SK-N-SH (cell line): ENCODE measurements around the gene DERA. TPM values are rescaled to one million over a fixed set of nuclear protein-coding genes. Genes with fewer than 3 reads are reported as not detected.

Experiments used
- CTCF ChIA-PET: fragments of 300-600, 350-600 bp; formaldehyde crosslinking; extraction: SDS; loops from one replicate; lab custom pipeline; 2021; lab: Yijun Ruan, JAX
- POLR2A ChIA-PET: fragments of 350-600 bp; sonication (Branson Sonifier 250); formaldehyde crosslinking; extraction: SDS; loops from one replicate; lab custom pipeline; 2020; ENCODE audit warnings: antibody characterized with exemption, inconsistent platforms; lab: Yijun Ruan, JAX
- DNase-seq: peaks from one replicate; pipeline ENCODE4 v3.0.0; 2012
- H2AFZ ChIP-seq: fragments of 200-600 bp; sonication (generic); 2 replicates; pipeline ENCODE4 v1.8.1; 2016; ENCODE audit warnings: antibody characterized with exemption, mild to moderate bottlenecking, low read depth
- H3F3A ChIP-seq: fragments of 200-600 bp; sonication (generic); replicated peaks from 2 replicates; pipeline ENCODE3; 2016; ENCODE audit warnings: antibody characterized with exemption, mild to moderate bottlenecking; ENCODE audit not compliant: insufficient read depth
- H3K27ac ChIP-seq, 2 experiments: fragments of 200-500 bp in 1 of 2; fragments of 200-600 bp in 1 of 2; sonication (Bioruptor generic) in 1 of 2; sonication (generic), shearing (Covaris generic) in 1 of 2; 2 replicates each; pipeline versions ENCODE4 v1.5.1 to v1.6.1; 2014 to 2016; ENCODE audit warnings: low read depth in 2 of 2, inconsistent platforms in 1 of 2, low read length in 1 of 2, mild to moderate bottlenecking in 1 of 2, mixed read lengths in 1 of 2
- H3K27me3 ChIP-seq: fragments of 200-600 bp; sonication (generic), shearing (Covaris generic); 2 replicates; pipeline ENCODE4 v1.6.1; 2016; ENCODE audit warnings: mixed run types; ENCODE audit not compliant: insufficient read depth
- H3K36me3 ChIP-seq, 2 experiments: fragments of 200-500 bp in 1 of 2; fragments of 200-600 bp in 1 of 2; sonication (Bioruptor generic) in 1 of 2; sonication (generic) in 1 of 2; replicated peaks in 1 of 2; 2 replicates each; pipeline versions ENCODE3 to v1.5.1; 2014 to 2016; ENCODE audit warnings: low read length in 1 of 2, mild to moderate bottlenecking in 1 of 2; ENCODE audit not compliant: insufficient read depth in 2 of 2, control insufficient read depth in 1 of 2
- H3K4me1 ChIP-seq, 2 experiments: fragments of 200-500 bp in 1 of 2; fragments of 200-600 bp in 1 of 2; sonication (Bioruptor generic) in 1 of 2; sonication (generic), shearing (Covaris generic) in 1 of 2; 2 replicates each; pipeline versions ENCODE4 v1.5.1 to v1.6.1; 2014 to 2016; ENCODE audit warnings: low read depth in 1 of 2, low read length in 1 of 2, mixed run types in 1 of 2; ENCODE audit not compliant: insufficient read depth in 2 of 2, control insufficient read depth in 1 of 2
- H3K4me2 ChIP-seq: fragments of 200-600 bp; sonication (generic), shearing (Covaris generic); 2 replicates; pipeline ENCODE4 v1.6.1; 2017; ENCODE audit warnings: mixed run types
- H3K4me3 ChIP-seq, 2 experiments: fragments of 200-500 bp in 1 of 2; fragments of 200-600 bp in 1 of 2; sonication (Bioruptor generic) in 1 of 2; sonication (generic), shearing (Covaris generic) in 1 of 2; 2 replicates each; pipeline versions ENCODE4 v1.5.1 to v1.8.1; 2014 to 2016; ENCODE audit warnings: low read depth in 2 of 2, inconsistent platforms in 1 of 2, low read length in 1 of 2, mild to moderate bottlenecking in 1 of 2, mixed read lengths in 1 of 2, moderate library complexity in 1 of 2
- H3K79me2 ChIP-seq: fragments of 200-600 bp; sonication (generic); 2 replicates; pipeline ENCODE4 v1.8.1; 2017; ENCODE audit warnings: mild to moderate bottlenecking; ENCODE audit not compliant: insufficient read depth
- H3K9ac ChIP-seq: fragments of 200-600 bp; sonication (generic); 2 replicates; pipeline ENCODE4 v1.6.1; 2017; ENCODE audit warnings: mixed run types
- H3K9me2 ChIP-seq: fragments of 200-600 bp; sonication (generic); 2 replicates; pipeline ENCODE4 v1.6.1; 2017; ENCODE audit warnings: mixed run types
- H3K9me3 ChIP-seq: fragments of 200-600 bp; sonication (generic); 2 replicates; pipeline ENCODE4 v1.6.1; 2017; ENCODE audit warnings: mixed run types, mild to moderate bottlenecking, moderate library complexity
- H4K20me1 ChIP-seq: fragments of 200-600 bp; sonication (generic); 2 replicates; pipeline ENCODE4 v1.6.1; 2017; ENCODE audit warnings: mild to moderate bottlenecking, mixed run types; ENCODE audit not compliant: insufficient read depth
- ELF1 ChIP-seq: IDR thresholded peaks from 2 replicates; pipeline ENCODE4 v1.4.0; 2012
- EP300 ChIP-seq, 2 experiments: IDR thresholded peaks; 2 replicates each; pipeline versions ENCODE4 v1.4.0 to v1.6.1; 2012; ENCODE audit warnings: borderline replicate concordance in 1 of 2, low read depth in 1 of 2, low read length in 1 of 2
- GATA2 ChIP-seq: sonication (generic); formaldehyde crosslinking; IDR thresholded peaks from 2 replicates; pipeline ENCODE4 v1.5.0; 2020; ENCODE audit warnings: mild to moderate bottlenecking, missing genetic modification reagents
- PBX3 ChIP-seq: IDR thresholded peaks from 2 replicates; pipeline ENCODE4; 2012
- RAD21 ChIP-seq: IDR thresholded peaks from 2 replicates; pipeline ENCODE4 v1.6.1; 2012; ENCODE audit warnings: mild to moderate bottlenecking, low read length
- RXRA ChIP-seq: IDR thresholded peaks from 2 replicates; pipeline ENCODE4 v1.4.0; 2012; ENCODE audit warnings: low read depth, mild to moderate bottlenecking, borderline replicate concordance
- TAF1 ChIP-seq: IDR thresholded peaks from 2 replicates; pipeline ENCODE4 v1.6.1; 2012; ENCODE audit warnings: low read depth, mild to moderate bottlenecking, low read length, moderate library complexity, borderline replicate concordance
- TCF12 ChIP-seq: IDR thresholded peaks from 2 replicates; pipeline ENCODE4 v1.4.0; 2012
- TEAD4 ChIP-seq: IDR thresholded peaks from 2 replicates; pipeline ENCODE4 v1.4.0; 2012; ENCODE audit warnings: mild to moderate bottlenecking, borderline replicate concordance; ENCODE audit not compliant: insufficient read depth
- WGBS: methylation state at CpG from one replicate; pipeline ENCODE4 v1.1.6; 2017; ENCODE audit warnings: low lambda C conversion rate; 5-methylcytosine and 5-hydroxymethylcytosine counted together
- polyA plus RNA-seq, 3 experiments: library from polyadenylated mRNA; depleted of rRNA; stranded (reverse); fragments of >200 nt; gene quantifications; 2 replicates each; pipeline ENCODE4 v1.2.3, GENCODE V29; 2012
- TF ChIP-seq, protein P1 (sequence below): fragments of 150-350 bp; IDR thresholded peaks from 2 replicates; pipeline ENCODE4 v1.6.1; 2017; ENCODE audit warnings: antibody characterized with exemption, low read length, low read depth, borderline replicate concordance
- TF ChIP-seq, protein P2 (sequence below): fragments of 200-600 bp; sonication (generic); IDR thresholded peaks from 2 replicates; pipeline ENCODE4 v1.6.1; 2017; ENCODE audit warnings: antibody characterized with exemption, mild to moderate bottlenecking, moderate library complexity
- TF ChIP-seq, protein P3 (sequence below): IDR thresholded peaks from 2 replicates; pipeline ENCODE4 v1.4.0; 2012; ENCODE audit warnings: low read depth, borderline replicate concordance

The DERA gene
- polyA plus RNA-seq, 1 of the 3 experiments (the other 2 are of a cell fraction): 16.6 TPM

DNA sequence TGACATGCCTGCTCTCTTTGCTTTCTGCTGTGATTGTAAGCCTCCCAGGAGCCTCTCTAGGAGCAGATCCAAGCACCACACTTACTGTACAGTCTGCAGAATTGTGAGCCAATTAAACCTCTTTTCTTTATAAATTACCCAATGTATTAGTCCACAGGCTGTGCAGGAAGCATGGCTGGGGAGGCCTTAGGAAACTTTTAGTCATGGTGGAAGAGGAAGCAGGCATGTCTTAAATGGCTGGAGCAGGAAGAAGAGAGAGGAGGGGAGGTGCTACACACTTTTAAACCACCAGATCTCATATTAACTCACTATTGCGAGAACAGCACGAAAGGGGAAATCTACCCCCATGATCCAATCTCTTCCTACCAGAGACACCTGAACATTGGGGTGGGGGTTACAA lies 108.9 kb downstream of the DERA start (continued):
- TF ChIP-seq TAF1 (no peak), EP300 (IDR thresholded peaks at IDR 0.05; ENCODE audit: borderline replicate concordance in 1 of 2, low read depth in 1 of 2, low read length in 1 of 2) (no peak)
- TF ChIP-seq, protein P1, sequence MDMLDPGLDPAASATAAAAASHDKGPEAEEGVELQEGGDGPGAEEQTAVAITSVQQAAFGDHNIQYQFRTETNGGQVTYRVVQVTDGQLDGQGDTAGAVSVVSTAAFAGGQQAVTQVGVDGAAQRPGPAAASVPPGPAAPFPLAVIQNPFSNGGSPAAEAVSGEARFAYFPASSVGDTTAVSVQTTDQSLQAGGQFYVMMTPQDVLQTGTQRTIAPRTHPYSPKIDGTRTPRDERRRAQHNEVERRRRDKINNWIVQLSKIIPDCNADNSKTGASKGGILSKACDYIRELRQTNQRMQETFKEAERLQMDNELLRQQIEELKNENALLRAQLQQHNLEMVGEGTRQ: no peak
- TF ChIP-seq, protein P2, sequence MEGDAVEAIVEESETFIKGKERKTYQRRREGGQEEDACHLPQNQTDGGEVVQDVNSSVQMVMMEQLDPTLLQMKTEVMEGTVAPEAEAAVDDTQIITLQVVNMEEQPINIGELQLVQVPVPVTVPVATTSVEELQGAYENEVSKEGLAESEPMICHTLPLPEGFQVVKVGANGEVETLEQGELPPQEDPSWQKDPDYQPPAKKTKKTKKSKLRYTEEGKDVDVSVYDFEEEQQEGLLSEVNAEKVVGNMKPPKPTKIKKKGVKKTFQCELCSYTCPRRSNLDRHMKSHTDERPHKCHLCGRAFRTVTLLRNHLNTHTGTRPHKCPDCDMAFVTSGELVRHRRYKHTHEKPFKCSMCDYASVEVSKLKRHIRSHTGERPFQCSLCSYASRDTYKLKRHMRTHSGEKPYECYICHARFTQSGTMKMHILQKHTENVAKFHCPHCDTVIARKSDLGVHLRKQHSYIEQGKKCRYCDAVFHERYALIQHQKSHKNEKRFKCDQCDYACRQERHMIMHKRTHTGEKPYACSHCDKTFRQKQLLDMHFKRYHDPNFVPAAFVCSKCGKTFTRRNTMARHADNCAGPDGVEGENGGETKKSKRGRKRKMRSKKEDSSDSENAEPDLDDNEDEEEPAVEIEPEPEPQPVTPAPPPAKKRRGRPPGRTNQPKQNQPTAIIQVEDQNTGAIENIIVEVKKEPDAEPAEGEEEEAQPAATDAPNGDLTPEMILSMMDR: no peak

DNA sequence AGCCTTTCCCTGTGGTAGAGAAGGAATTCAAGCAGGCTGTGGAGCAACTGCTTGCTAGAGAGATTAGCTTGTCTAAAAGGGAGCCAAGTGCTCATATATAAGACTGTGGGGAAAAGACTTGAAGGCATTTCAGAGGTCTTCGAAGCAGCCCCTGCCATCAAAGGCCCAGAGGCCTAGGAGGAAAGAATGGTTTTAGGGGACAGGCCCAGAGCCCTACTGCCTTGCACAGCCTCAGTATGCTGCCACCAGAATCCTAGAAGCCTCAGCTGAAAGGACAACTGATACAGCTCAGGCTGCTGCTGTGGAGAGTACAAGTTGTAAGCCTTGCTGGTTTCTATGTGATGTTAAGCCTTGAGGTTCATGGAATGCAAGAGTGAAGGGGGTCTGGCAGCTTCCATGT lies 109.9 kb downstream of the DERA start:
- Histone ChIP-seq H3K4me2 (no peak overlapping the region), H3K9me3 (no peaks in the 10 kb centered on the region), H4K20me1 (no peaks in the 10 kb centered on the region), H3K27ac (no peak overlapping the region), H2AFZ (no peak overlapping the region), H3K4me3 (no peak overlapping the region), H3K27me3 (no peaks in the 10 kb centered on the region), H3K4me1 (no peaks in the 10 kb centered on the region; a peak in 1 of 4 replicates), H3K79me2 (no peaks in the 10 kb centered on the region), H3K9me2 (0 out of 2 replicates have a peak, but pooled peaks cover 4% of the 10 kb centered on the region), H3K9ac (no peak overlapping the region), H3K36me3 (no peaks in the 10 kb centered on the region), H3F3A (no peaks in the 10 kb centered on the region)
- ChIA-PET POLR2A (no interaction called here), CTCF (no interaction called here)
- WGBS: 60% methylated on average over 1 of the region's 1 CpG
- TF ChIP-seq PBX3 (no peak), TCF12 (no peak), RAD21 (no peak), GATA2 (no peak), TEAD4 (no peak), RXRA (no peak), EP300 (IDR thresholded peaks at IDR 0.05; ENCODE audit: borderline replicate concordance in 1 of 2, low read depth in 1 of 2, low read length in 1 of 2) (no peak), ELF1 (no peak)
- TF ChIP-seq, protein P2: no peak
- TF ChIP-seq, protein P3, sequence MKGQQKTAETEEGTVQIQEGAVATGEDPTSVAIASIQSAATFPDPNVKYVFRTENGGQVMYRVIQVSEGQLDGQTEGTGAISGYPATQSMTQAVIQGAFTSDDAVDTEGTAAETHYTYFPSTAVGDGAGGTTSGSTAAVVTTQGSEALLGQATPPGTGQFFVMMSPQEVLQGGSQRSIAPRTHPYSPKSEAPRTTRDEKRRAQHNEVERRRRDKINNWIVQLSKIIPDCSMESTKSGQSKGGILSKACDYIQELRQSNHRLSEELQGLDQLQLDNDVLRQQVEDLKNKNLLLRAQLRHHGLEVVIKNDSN: no peak
- no peak for DNase-seq
